BLaER1 (cell line): Measurements from ENCODE around the gene B3GALNT2.

Experiments used
- H3K27ac ChIP-seq: shearing (Covaris generic); formaldehyde crosslinking; 2 replicates; pipeline ENCODE4 v1.8.1; 2022
- H3K27me3 ChIP-seq: shearing (Covaris generic); formaldehyde crosslinking; 2 replicates; pipeline ENCODE4 v1.8.1; 2022
- H3K36me3 ChIP-seq: shearing (Covaris generic); formaldehyde crosslinking; 2 replicates; pipeline ENCODE4 v1.8.1; 2022
- H3K4me1 ChIP-seq: shearing (Covaris generic); formaldehyde crosslinking; 2 replicates; pipeline ENCODE4 v1.8.1; 2022
- H3K4me2 ChIP-seq: shearing (Covaris generic); formaldehyde crosslinking; 2 replicates; pipeline ENCODE4 v1.8.1; 2022
- H3K4me3 ChIP-seq: shearing (Covaris generic); formaldehyde crosslinking; 2 replicates; pipeline ENCODE4 v1.8.1; 2022
- H3K9ac ChIP-seq: shearing (Covaris generic); formaldehyde crosslinking; 2 replicates; pipeline ENCODE4 v1.8.1; 2022
- H3K9me3 ChIP-seq: shearing (Covaris generic); formaldehyde crosslinking; 2 replicates; pipeline ENCODE4 v1.8.1; 2022
- H4K20me1 ChIP-seq: shearing (Covaris generic); formaldehyde crosslinking; 2 replicates; pipeline ENCODE4 v1.8.1; 2022
- Cebpa-rat ChIP-seq: shearing (Covaris generic); IDR thresholded peaks from 2 replicates; pipeline ENCODE4 v1.8.1; 2022

The B3GALNT2 gene

GRCh38 chr1:235429143-235429542 is 75.1 kb downstream of the B3GALNT2 start:
- Histone ChIP-seq H4K20me1 (peaks cover 2% of the 10 kb centered on the region; the same call in 1 of the 2 replicates), H3K9me3 (no peaks in the 10 kb centered on the region), H3K36me3 (peaks cover 32% of the 10 kb centered on the region), H3K4me3 (no peak overlapping the region), H3K27ac (no peak overlapping the region), H3K27me3 (no peaks in the 10 kb centered on the region), H3K4me1 (peaks cover 28% of the 10 kb centered on the region), H3K4me2 (no peak overlapping the region), H3K9ac (no peak overlapping the region)
- no peak for TF ChIP-seq Cebpa-rat

- Histone ChIP-seq H4K20me1 (peaks cover 17% of the 10 kb centered on the region; the same call in 1 of the 2 replicates), H3K36me3 (peaks cover 18% of the 10 kb centered on the region; the same call in 1 of the 2 replicates), H3K4me1 (peaks cover 45% of the 10 kb centered on the region), H3K9ac (no peak overlapping the region), H3K27me3 (no peaks in the 10 kb centered on the region), H3K9me3 (no peaks in the 10 kb centered on the region), H3K4me2 (no peak overlapping the region), H3K27ac (no peak overlapping the region), H3K4me3 (no peak overlapping the region)
- TF ChIP-seq Cebpa-rat, result no peak
Observed at GRCh38 chr1:235427447-235427846, 76.8 kb downstream of the B3GALNT2 start.

GRCh38 chr1:235426680-235427079 is 77.6 kb downstream of the B3GALNT2 start:
- no peaks in the 10 kb centered on the region for H3K27me3 ChIP-seq
- no peak overlapping the region for H3K4me3 ChIP-seq

GRCh38 chr1:235426143-235426542 is 78.1 kb downstream of the B3GALNT2 start:
- Histone ChIP-seq H4K20me1 (peaks cover 23% of the 10 kb centered on the region; the same call in 1 of the 2 replicates), H3K4me3 (no peak overlapping the region), H3K9ac (no peak overlapping the region), H3K4me2 (peak overlapping the region; percentile 87; the same call in 1 of the 2 replicates), H3K36me3 (0 out of 2 replicates have a peak, but pooled peaks cover 9% of the 10 kb centered on the region), H3K27me3 (no peaks in the 10 kb centered on the region), H3K4me1 (peaks cover 58% of the 10 kb centered on the region), H3K27ac (no peak overlapping the region), H3K9me3 (no peaks in the 10 kb centered on the region)
- TF ChIP-seq Cebpa-rat, result no peak

More at GRCh38 chr1:235426680-235427079, 77.6 kb downstream of the B3GALNT2 start:
- no peaks in the 10 kb centered on the region for H3K9me3 ChIP-seq
- H3K4me2 ChIP-seq, result no peak overlapping the region
- peaks cover 53% of the 10 kb centered on the region for H3K4me1 ChIP-seq
- no peak overlapping the region for H3K9ac ChIP-seq
- H3K36me3 ChIP-seq, result peaks cover 10% of the 10 kb centered on the region; the same call in 1 of the 2 replicates
- no peak overlapping the region for H3K27ac ChIP-seq
- H4K20me1 ChIP-seq, result peaks cover 19% of the 10 kb centered on the region; the same call in 1 of the 2 replicates
- TF ChIP-seq Cebpa-rat, result no peak

GRCh38 chr1:235425357-235425756 is 78.9 kb downstream of the B3GALNT2 start:
- no peaks in the 10 kb centered on the region for H3K9me3 ChIP-seq
- no peaks in the 10 kb centered on the region for H3K27me3 ChIP-seq
- H3K9ac ChIP-seq, result 0 out of 2 replicates have a peak overlapping the region, but pooled peaks have one; percentile 15
- H3K4me2 ChIP-seq, result peak overlapping the region; percentile 87
- H3K4me1 ChIP-seq, result peaks cover 65% of the 10 kb centered on the region
- no peak for TF ChIP-seq Cebpa-rat
- 0 out of 2 replicates have a peak, but pooled peaks cover 9% of the 10 kb centered on the region for H3K36me3 ChIP-seq
- no peak overlapping the region for H3K4me3 ChIP-seq
- no peak overlapping the region for H3K27ac ChIP-seq
- H4K20me1 ChIP-seq, result peaks cover 23% of the 10 kb centered on the region; the same call in 1 of the 2 replicates

- Histone ChIP-seq H3K36me3 (0 out of 2 replicates have a peak, but pooled peaks cover 9% of the 10 kb centered on the region), H3K9ac (peak overlapping the region; percentile 56), H3K27me3 (no peaks in the 10 kb centered on the region), H3K4me1 (peaks cover 73% of the 10 kb centered on the region), H3K4me2 (peak overlapping the region; percentile 87), H3K9me3 (no peaks in the 10 kb centered on the region), H3K4me3 (peak overlapping the region; percentile 51), H3K27ac (0 out of 2 replicates have a peak overlapping the region, but pooled peaks have one; percentile 67), H4K20me1 (peaks cover 23% of the 10 kb centered on the region; the same call in 1 of the 2 replicates)
- no peak for TF ChIP-seq Cebpa-rat
Observed at GRCh38 chr1:235424092-235424491, 80.2 kb downstream of the B3GALNT2 start.

GRCh38 chr1:235423214-235423652 is 81.0 kb downstream of the B3GALNT2 start:
- Histone ChIP-seq H3K4me1 (peaks cover 77% of the 10 kb centered on the region), H3K4me2 (peak overlapping the region; percentile 87), H3K9me3 (no peaks in the 10 kb centered on the region), H3K4me3 (peak overlapping the region; percentile 51), H3K9ac (peak overlapping the region; percentile 56), H3K27ac (peak overlapping the region; percentile 67), H3K27me3 (no peaks in the 10 kb centered on the region), H3K36me3 (peaks cover 11% of the 10 kb centered on the region; the same call in 1 of the 2 replicates), H4K20me1 (peaks cover 23% of the 10 kb centered on the region; the same call in 1 of the 2 replicates)
- no peak for TF ChIP-seq Cebpa-rat

GRCh38 chr1:235421751-235422150 is 82.5 kb downstream of the B3GALNT2 start:
- no peak overlapping the region for H3K4me3 ChIP-seq
- H3K27ac ChIP-seq, result no peak overlapping the region
- TF ChIP-seq Cebpa-rat, result no peak
- peaks cover 8% of the 10 kb centered on the region; the same call in 1 of the 2 replicates for H3K36me3 ChIP-seq
- peak overlapping the region; percentile 87 for H3K4me2 ChIP-seq
- no peaks in the 10 kb centered on the region for H3K9me3 ChIP-seq
- H4K20me1 ChIP-seq, result peaks cover 23% of the 10 kb centered on the region; the same call in 1 of the 2 replicates
- peaks cover 69% of the 10 kb centered on the region for H3K4me1 ChIP-seq
- no peak overlapping the region for H3K9ac ChIP-seq
- no peaks in the 10 kb centered on the region for H3K27me3 ChIP-seq

GRCh38 chr1:235417086-235417697 is 87.1 kb downstream of the B3GALNT2 start:
- Histone ChIP-seq H3K36me3 (peaks cover 18% of the 10 kb centered on the region; the same call in 1 of the 2 replicates), H3K27me3 (no peaks in the 10 kb centered on the region), H3K4me2 (no peak overlapping the region), H3K9me3 (no peaks in the 10 kb centered on the region), H3K4me1 (peaks cover 29% of the 10 kb centered on the region), H3K9ac (no peak overlapping the region), H3K4me3 (no peak overlapping the region), H3K27ac (no peak overlapping the region), H4K20me1 (peaks cover 7% of the 10 kb centered on the region; the same call in 1 of the 2 replicates)
- TF ChIP-seq Cebpa-rat, result no peak

- Histone ChIP-seq H3K27ac (no peak overlapping the region), H3K9me3 (no peaks in the 10 kb centered on the region), H4K20me1 (peaks cover 4% of the 10 kb centered on the region; the same call in 1 of the 2 replicates), H3K9ac (no peak overlapping the region), H3K4me3 (no peak overlapping the region), H3K4me1 (peaks cover 23% of the 10 kb centered on the region), H3K27me3 (no peaks in the 10 kb centered on the region), H3K4me2 (no peak overlapping the region), H3K36me3 (peaks cover 18% of the 10 kb centered on the region; the same call in 1 of the 2 replicates)
- no peak for TF ChIP-seq Cebpa-rat
Observed at GRCh38 chr1:235416662-235417049, 87.6 kb downstream of the B3GALNT2 start.
